Activated CD8-positive, alpha-beta T cell treated with anti-CD3 and anti-CD28 coated beads for 36 hours (primary cell): ENCODE results near the gene RDM1. TPM values are rescaled to one million over a fixed set of nuclear protein-coding genes. Genes with fewer than 3 reads are reported as not detected.

Experiments used
- ATAC-seq: fragments of 200-7000 bp; cut with Tn5 transposase; one replicate; pipeline ENCODE4 v1.10.0; 2021; ENCODE audit warnings: mild to moderate bottlenecking, moderate library complexity
- CTCF ChIA-PET: fragments of 350-600 bp; sonication (Branson Sonifier 250); formaldehyde crosslinking; loops from one replicate; lab custom pipeline; 2021; ENCODE audit warnings: antibody characterized with exemption; lab: Charles Lee
- POLR2A ChIA-PET: fragments of 350-600 bp; sonication (Branson Sonifier 250); formaldehyde crosslinking; loops from one replicate; lab custom pipeline; 2021; ENCODE audit warnings: antibody characterized with exemption; lab: Charles Lee
- DNase-seq: peaks from one replicate; pipeline ENCODE4 v3.0.0-alpha.2; 2020
- H3K27ac Mint-ChIP-seq: one replicate; pipeline ENCODE4 v1.8.0; 2021; ENCODE audit warnings: mild to moderate bottlenecking, mixed read lengths
- H3K27me3 Mint-ChIP-seq: one replicate; pipeline ENCODE4 v1.8.0; 2021; ENCODE audit warnings: mixed read lengths
- H3K36me3 Mint-ChIP-seq: one replicate; pipeline ENCODE4 v1.8.0; 2021; ENCODE audit warnings: low read depth, mixed read lengths
- H3K4me1 Mint-ChIP-seq: one replicate; pipeline ENCODE4 v1.8.0; 2021; ENCODE audit warnings: low read depth, mixed read lengths
- H3K4me3 Mint-ChIP-seq: one replicate; pipeline ENCODE4 v1.8.0; 2021; ENCODE audit warnings: mild to moderate bottlenecking, moderate library complexity, mixed read lengths
- H3K9me3 Mint-ChIP-seq: one replicate; pipeline ENCODE4 v1.8.0; 2021; ENCODE audit warnings: mixed read lengths
- intact Hi-C: fragments of 100-400 bp; cut with micrococcal nuclease; formaldehyde crosslinking; loops from one replicate; pipeline ENCODE4 v1.10.0; 2022
- total RNA-seq, 2 experiments: library from RNA; stranded (reverse); gene quantifications; one replicate each; pipeline ENCODE4 v1.2.3, GENCODE V29; 2021
- TF ChIP-seq, protein P1 (sequence below): fragments of 200-600 bp; IDR thresholded peaks from one replicate; pipeline ENCODE4 v1.8.0; 2022; ENCODE audit warnings: antibody characterized with exemption, mild to moderate bottlenecking

RDM1 gene
- total RNA-seq, 2 experiments from 2014 or later = 12.6 to 16.0 TPM

DNA sequence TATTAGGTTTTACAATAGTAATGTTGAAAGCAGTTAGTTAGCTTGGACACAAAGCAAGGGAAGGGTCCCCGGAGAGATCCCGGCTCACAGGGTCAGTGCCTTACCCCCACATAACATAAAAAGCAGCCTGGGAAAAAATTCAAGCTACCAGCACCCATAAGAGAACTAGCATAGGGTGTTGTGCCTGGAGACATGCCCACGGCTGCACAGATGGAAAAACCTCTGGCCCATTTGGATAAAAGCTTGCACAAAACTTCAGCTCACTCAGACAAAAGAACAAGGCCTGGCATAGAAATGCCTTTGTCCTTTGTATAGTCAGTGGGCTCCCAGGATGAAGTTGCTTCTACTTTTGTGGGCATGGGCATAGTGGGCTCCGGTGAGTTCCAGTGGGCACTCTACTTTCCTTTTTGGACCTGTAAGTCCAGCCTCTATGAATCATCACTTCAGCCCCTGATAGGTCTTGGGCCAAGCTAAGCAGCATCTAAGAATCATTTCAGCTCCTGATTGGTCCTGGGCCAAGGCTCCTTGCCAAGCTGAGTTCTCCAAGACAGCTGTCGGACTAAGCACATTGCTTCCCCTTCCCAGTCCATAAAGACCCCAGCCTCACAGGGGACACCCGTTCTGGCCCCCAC is 1.3 kb upstream of the RDM1 start:
- peaks cover 21% of the 10 kb centered on the region for H3K4me1 Mint-ChIP-seq
- ATAC-seq (no peak), DNase-seq (no peak)
- CTCF ChIA-PET = interaction anchor here (0.6 to 2.3 kb wide), 12 partner anchors 11 to 217 kb away, joined by 3 to 14 read pairs (median 4); partner anchors contain the start of genes CCL5 and LYZL6
- peaks cover 3% of the 10 kb centered on the region for H3K36me3 Mint-ChIP-seq
- POLR2A ChIA-PET = interaction anchor here (1.1 to 1.4 kb wide), 3 partner anchors 15 to 46 kb away, joined by 3 to 4 read pairs (median 4); no protein-coding TSS in a partner anchor
- H3K4me3 Mint-ChIP-seq = no peak overlapping the region
- no peak overlapping the region for H3K27ac Mint-ChIP-seq
- TF ChIP-seq, protein P1, sequence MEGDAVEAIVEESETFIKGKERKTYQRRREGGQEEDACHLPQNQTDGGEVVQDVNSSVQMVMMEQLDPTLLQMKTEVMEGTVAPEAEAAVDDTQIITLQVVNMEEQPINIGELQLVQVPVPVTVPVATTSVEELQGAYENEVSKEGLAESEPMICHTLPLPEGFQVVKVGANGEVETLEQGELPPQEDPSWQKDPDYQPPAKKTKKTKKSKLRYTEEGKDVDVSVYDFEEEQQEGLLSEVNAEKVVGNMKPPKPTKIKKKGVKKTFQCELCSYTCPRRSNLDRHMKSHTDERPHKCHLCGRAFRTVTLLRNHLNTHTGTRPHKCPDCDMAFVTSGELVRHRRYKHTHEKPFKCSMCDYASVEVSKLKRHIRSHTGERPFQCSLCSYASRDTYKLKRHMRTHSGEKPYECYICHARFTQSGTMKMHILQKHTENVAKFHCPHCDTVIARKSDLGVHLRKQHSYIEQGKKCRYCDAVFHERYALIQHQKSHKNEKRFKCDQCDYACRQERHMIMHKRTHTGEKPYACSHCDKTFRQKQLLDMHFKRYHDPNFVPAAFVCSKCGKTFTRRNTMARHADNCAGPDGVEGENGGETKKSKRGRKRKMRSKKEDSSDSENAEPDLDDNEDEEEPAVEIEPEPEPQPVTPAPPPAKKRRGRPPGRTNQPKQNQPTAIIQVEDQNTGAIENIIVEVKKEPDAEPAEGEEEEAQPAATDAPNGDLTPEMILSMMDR = no peak
- intact Hi-C loops = no loop called here
- H3K9me3 Mint-ChIP-seq = no peaks in the 10 kb centered on the region
- H3K27me3 Mint-ChIP-seq = peaks cover 3% of the 10 kb centered on the region

- Mint-ChIP-seq H3K27ac (no peak overlapping the region), H3K9me3 (no peaks in the 10 kb centered on the region), H3K36me3 (peaks cover 11% of the 10 kb centered on the region), H3K4me3 (no peak overlapping the region), H3K4me1 (peaks cover 28% of the 10 kb centered on the region), H3K27me3 (no peaks in the 10 kb centered on the region)
- POLR2A ChIA-PET = interaction anchor here (1.3 kb wide), 1 partner anchor 16 kb away, joined by 3 read pairs; no protein-coding TSS in a partner anchor
- CTCF ChIA-PET = interaction anchor here (0.8 kb wide), 1 partner anchor 78 kb away, joined by 3 read pairs; no protein-coding TSS in a partner anchor
- DNase-seq (no peak), ATAC-seq (no peak)
- TF ChIP-seq, protein P1 = no peak
- intact Hi-C loops = no loop called here
Measured at GRCh38 chr17:35927714-35928113, 2.9 kb downstream of the RDM1 start.

- POLR2A ChIA-PET = no interaction called here
- Mint-ChIP-seq H3K4me3 (no peak overlapping the region), H3K9me3 (no peaks in the 10 kb centered on the region), H3K4me1 (peaks cover 34% of the 10 kb centered on the region), H3K27ac (no peak overlapping the region), H3K27me3 (no peaks in the 10 kb centered on the region), H3K36me3 (peaks cover 13% of the 10 kb centered on the region)
- CTCF ChIA-PET = interaction anchor here (1.4 kb wide), 1 partner anchor 74 kb away, joined by 12 read pairs; no protein-coding TSS in a partner anchor
- ATAC-seq = no peak
- no peak for DNase-seq
- intact Hi-C loops = no loop called here
- TF ChIP-seq, protein P1 = no peak
Measured at GRCh38 chr17:35923609-35924114, 6.9 kb downstream of the RDM1 start.

- H3K9me3 Mint-ChIP-seq = no peaks in the 10 kb centered on the region
- intact Hi-C loops = no loop called here
- no peak for DNase-seq
- peaks cover 11% of the 10 kb centered on the region for H3K36me3 Mint-ChIP-seq
- CTCF ChIA-PET = no interaction called here
- TF ChIP-seq, protein P1 = no peak
- no peak for ATAC-seq
- H3K4me3 Mint-ChIP-seq = no peak overlapping the region
- H3K4me1 Mint-ChIP-seq = peaks cover 37% of the 10 kb centered on the region
- POLR2A ChIA-PET = interaction anchor here (1.1 kb wide), 1 partner anchor 21 kb away, joined by 3 read pairs; no protein-coding TSS in a partner anchor
- peak overlapping the region; percentile 52 for H3K27ac Mint-ChIP-seq
- H3K27me3 Mint-ChIP-seq = no peaks in the 10 kb centered on the region
Measured at GRCh38 chr17:35920229-35920628, 10.3 kb downstream of the RDM1 start.

- no peaks in the 10 kb centered on the region for H3K9me3 Mint-ChIP-seq
- H3K36me3 Mint-ChIP-seq = peaks cover 5% of the 10 kb centered on the region
- ATAC-seq (no peak), DNase-seq (no peak)
- H3K27ac Mint-ChIP-seq = no peak overlapping the region
- CTCF ChIA-PET = interaction anchor here (0.9 kb wide), 1 partner anchor 69 kb away, joined by 3 read pairs; no protein-coding TSS in a partner anchor
- H3K27me3 Mint-ChIP-seq = no peaks in the 10 kb centered on the region
- TF ChIP-seq, protein P1 = no peak
- intact Hi-C loops = no loop called here
- H3K4me1 Mint-ChIP-seq = peaks cover 38% of the 10 kb centered on the region
- POLR2A ChIA-PET = interaction anchor here (1.2 kb wide), 1 partner anchor 27 kb away, joined by 3 read pairs; no protein-coding TSS in a partner anchor
- no peak overlapping the region for H3K4me3 Mint-ChIP-seq
Measured at GRCh38 chr17:35918665-35919064, 11.9 kb downstream of the RDM1 start.
